Endothelial cell of coronary artery (primary cell): ENCODE results near the gene CNOT4. TPM values are rescaled to one million over a fixed set of nuclear protein-coding genes. Genes with fewer than 3 reads are reported as not detected.

ENCODE experiments used
- total RNA-seq: library from RNA; depleted of rRNA; stranded (reverse); fragments of >200 nt; gene quantifications from 2 replicates; pipeline ENCODE4 v1.2.3, GENCODE V29; 2014

Gene CNOT4, protein sequence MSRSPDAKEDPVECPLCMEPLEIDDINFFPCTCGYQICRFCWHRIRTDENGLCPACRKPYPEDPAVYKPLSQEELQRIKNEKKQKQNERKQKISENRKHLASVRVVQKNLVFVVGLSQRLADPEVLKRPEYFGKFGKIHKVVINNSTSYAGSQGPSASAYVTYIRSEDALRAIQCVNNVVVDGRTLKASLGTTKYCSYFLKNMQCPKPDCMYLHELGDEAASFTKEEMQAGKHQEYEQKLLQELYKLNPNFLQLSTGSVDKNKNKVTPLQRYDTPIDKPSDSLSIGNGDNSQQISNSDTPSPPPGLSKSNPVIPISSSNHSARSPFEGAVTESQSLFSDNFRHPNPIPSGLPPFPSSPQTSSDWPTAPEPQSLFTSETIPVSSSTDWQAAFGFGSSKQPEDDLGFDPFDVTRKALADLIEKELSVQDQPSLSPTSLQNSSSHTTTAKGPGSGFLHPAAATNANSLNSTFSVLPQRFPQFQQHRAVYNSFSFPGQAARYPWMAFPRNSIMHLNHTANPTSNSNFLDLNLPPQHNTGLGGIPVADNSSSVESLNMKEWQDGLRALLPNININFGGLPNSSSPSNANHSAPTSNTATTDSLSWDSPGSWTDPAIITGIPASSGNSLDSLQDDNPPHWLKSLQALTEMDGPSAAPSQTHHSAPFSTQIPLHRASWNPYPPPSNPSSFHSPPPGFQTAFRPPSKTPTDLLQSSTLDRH
- total RNA-seq = 7.4 and 10.7 TPM in 2 replicates

DNA sequence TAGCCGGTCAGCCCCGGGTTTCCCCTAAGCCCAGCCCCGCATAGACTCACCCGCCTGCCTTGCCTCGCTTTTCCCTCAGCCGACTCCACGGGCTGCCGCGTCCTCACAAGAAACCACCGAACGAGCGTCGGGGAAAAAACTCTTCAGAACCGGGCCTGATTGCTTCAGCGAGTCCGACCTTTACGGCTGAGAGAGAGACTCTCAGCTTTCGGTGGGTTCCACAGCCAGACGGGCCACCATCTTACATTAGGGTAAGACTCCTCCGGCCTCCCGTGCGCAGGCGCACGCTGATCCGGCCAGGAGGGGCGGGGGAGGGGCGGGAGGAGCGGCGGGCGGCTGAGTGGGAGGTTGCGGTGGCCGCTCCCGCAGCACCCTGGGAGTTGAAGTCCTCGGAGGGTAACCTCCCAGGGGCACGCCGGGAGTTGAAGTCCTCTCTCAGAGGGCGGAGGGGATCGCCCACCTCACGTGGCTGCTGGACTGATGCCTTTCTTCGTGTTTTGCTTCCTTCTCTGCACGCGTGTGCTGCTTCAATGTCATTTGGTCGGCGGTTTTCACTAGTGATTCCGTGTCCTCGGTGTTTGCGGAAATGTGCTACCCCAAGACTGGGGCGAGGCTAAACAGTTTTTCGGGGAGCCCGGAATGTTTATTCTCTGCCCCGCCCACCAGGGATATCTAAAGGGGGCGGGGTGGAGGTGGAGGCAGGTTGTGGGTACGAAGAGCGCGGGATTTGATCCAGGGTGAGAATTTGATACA is at the start of gene CNOT4:
Gene CNOT4, minus strand, starts transcription at position 264 of the 753 bp plus-strand sequence. CDS start 71,771 bp downstream, outside the sequence.

DNA sequence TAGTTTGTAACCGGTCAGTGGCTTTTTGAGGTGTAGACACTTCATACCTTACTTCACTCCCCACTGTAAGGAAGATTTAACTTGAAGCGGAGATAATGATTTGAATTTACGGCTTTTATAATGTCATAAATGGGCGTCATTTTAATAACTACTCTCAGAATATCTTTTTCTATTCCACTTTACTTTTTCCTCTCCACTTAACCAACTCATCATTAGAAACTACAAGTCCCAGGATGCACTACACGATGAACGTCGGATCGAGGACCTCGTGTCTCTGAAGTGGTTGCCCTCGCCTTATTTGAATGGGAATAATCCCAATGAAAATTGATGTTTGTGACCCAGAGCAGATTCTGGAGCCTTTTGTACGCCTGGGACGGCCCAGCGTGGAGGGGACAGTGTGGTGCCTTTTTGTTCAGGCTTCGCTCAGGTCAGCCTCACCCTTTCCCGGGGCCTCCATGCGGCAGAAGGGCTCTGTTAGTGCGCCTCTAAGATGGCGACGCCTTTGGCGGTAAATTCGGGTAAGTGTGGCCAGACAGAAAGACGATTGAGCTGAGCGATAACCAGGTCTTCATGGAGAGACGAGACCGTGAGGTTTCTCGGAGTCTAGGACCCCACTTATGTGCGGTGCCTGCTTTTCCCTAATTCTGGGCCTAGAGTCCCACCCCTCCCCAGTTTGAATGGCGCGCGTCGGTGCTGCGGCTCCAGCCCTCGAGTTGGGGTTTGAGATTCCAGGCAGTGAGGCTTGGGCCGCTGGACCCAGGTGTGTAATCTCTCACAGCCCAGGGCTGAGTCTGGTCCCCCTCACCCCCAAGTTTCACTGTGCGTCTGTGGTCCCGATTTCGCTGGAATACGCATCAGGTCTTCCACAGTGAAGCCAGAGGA is 47.8 kb upstream of the CNOT4 start, which contains the start of gene NUP205:
Gene NUP205, plus strand, starts transcription at position 463 of the 882 bp plus-strand sequence. Its CDS starts 28 bp downstream, at position 491.

Other genes with a start within 250 kb of the CNOT4 start
- 48.5 and 62.8 TPM in 2 replicates for gene NUP205, start 47.8 kb upstream of the CNOT4 start, total RNA-seq
- gene STMP1, start 152.4 kb upstream of the CNOT4 start, total RNA-seq = 7.4 and 9.3 TPM in 2 replicates
- not detected in 2 replicates for gene SLC13A4, start 218.1 kb upstream of the CNOT4 start, total RNA-seq
- 0.66 TPM in 1 of 2 replicates, not detected in the other for gene FAM180A, start 238.7 kb upstream of the CNOT4 start, total RNA-seq